NT2/D1 (cell line): ENCODE results near the gene SYNPO.

Experiments
- DNase-seq: peaks from one replicate; pipeline ENCODE4 v3.0.0-alpha.2; 2011; ENCODE audit warnings: low read depth, low spot score
- H3K27me3 ChIP-seq: 2 replicates; pipeline ENCODE4 v1.6.0; 2011; ENCODE audit warnings: mild to moderate bottlenecking; ENCODE audit not compliant: insufficient read length, insufficient read depth
- H3K36me3 ChIP-seq: 2 replicates; pipeline ENCODE4 v1.6.1; 2011; ENCODE audit warnings: mild to moderate bottlenecking, low read length, mixed read lengths; ENCODE audit not compliant: insufficient read depth, insufficient read length
- H3K4me1 ChIP-seq: 2 replicates; pipeline ENCODE4 v1.5.1; 2011; ENCODE audit not compliant: insufficient read depth, insufficient read length
- H3K4me3 ChIP-seq: 2 replicates; pipeline ENCODE4 v1.5.1; 2011; ENCODE audit warnings: low read depth; ENCODE audit not compliant: insufficient read length
- H3K9ac ChIP-seq: 2 replicates; pipeline ENCODE4 v1.6.0; 2011; ENCODE audit warnings: low read depth; ENCODE audit not compliant: insufficient read length
- H3K9me3 ChIP-seq: 2 replicates; pipeline ENCODE4 v1.5.1; 2011; ENCODE audit warnings: mild to moderate bottlenecking, low read length; ENCODE audit not compliant: insufficient read depth
- SUZ12 ChIP-seq: IDR thresholded peaks from 2 replicates; pipeline ENCODE4 v1.6.1; 2011; ENCODE audit not compliant: insufficient read length, insufficient read depth; ENCODE audit errors: extremely low read depth
- YY1 ChIP-seq: IDR thresholded peaks from 2 replicates; pipeline ENCODE4 v1.6.1; 2011; ENCODE audit not compliant: insufficient read length, insufficient read depth
- ZNF274 ChIP-seq: IDR thresholded peaks from 2 replicates; pipeline ENCODE4 v1.6.1; 2011; ENCODE audit warnings: mild to moderate bottlenecking, low read depth, low read length

SYNPO gene

DNA sequence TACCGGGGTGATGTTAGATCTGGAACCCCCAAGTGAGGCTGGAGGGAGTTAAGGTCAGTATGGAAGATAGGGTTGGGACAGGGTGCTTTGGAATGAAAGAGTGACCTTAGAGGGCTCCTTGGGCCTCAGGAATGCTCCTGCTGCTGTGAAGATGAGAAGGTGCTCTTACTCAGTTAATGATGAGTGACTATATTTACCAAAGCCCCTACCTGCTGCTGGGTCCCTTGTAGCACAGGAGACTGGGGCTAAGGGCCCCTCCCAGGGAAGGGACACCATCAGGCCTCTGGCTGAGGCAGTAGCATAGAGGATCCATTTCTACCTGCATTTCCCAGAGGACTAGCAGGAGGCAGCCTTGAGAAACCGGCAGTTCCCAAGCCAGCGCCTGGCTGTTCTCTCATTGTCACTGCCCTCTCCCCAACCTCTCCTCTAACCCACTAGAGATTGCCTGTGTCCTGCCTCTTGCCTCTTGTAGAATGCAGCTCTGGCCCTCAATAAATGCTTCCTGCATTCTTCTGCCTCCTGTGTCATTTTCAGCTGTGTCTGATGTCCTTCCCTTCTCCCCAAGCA lies 18.3 kb downstream of the SYNPO start:
- Histone ChIP-seq H3K36me3 (peaks cover 6% of the 10 kb centered on the region), H3K9me3 (no peaks in the 10 kb centered on the region), H3K27me3 (no peaks in the 10 kb centered on the region), H3K9ac (no peak overlapping the region), H3K4me3 (no peak overlapping the region), H3K4me1 (peaks cover 15% of the 10 kb centered on the region)
- no peak for DNase-seq
- TF ChIP-seq SUZ12 (no peak), YY1 (no peak), ZNF274 (no peak)

- TF ChIP-seq YY1 (no peak), SUZ12 (no peak), ZNF274 (no peak)
- Histone ChIP-seq H3K9ac (no peak overlapping the region), H3K4me3 (no peak overlapping the region), H3K27me3 (no peaks in the 10 kb centered on the region), H3K4me1 (peaks cover 15% of the 10 kb centered on the region), H3K9me3 (no peaks in the 10 kb centered on the region), H3K36me3 (no peaks in the 10 kb centered on the region)
- DNase-seq: no peak
These were observed 19.1 kb downstream of the SYNPO start for GRCh38 chr5:150659360-150660107.

DNA sequence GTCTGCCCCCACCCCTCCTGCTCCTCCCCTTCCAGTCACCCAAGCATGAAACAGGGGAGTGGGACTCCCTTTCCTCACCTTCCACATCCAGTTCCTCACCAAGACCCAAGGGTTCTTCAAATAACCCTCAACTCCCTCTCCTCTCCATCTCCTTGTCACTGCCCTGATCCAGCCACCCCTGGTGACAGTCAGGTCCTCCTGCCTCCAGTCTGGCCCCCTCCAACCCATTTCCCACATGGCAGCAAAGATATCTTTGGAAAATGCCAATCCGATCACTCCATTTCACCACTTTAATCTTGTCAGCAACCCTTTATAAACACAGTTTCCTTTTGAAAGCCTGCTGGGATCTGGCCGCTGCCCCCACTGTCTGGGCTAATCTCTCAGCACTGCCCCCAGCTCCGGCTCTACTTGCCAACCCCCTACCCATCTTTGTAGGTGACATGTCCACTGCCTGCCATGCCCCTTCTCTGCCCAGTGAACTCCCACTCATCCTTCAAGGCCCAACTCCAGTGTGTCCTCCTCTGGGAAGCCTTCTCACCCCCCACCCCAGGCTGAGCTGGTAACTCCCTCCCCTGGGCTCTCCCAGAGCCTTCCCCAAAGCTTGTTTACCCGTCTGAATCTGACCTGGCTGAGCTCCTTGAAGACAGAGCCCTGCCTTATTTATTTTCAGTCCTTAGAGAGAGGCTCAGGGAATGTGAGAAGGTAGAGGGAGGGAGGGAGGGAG lies 19.8 kb downstream of the SYNPO start:
- H3K36me3 ChIP-seq: peaks cover 3% of the 10 kb centered on the region
- TF ChIP-seq SUZ12: no peak
- no peak for TF ChIP-seq ZNF274
- no peak for TF ChIP-seq YY1
- no peaks in the 10 kb centered on the region for H3K9me3 ChIP-seq
- peaks cover 15% of the 10 kb centered on the region for H3K4me1 ChIP-seq
- no peak overlapping the region for H3K9ac ChIP-seq
- H3K27me3 ChIP-seq: no peaks in the 10 kb centered on the region
- no peak overlapping the region for H3K4me3 ChIP-seq
- DNase-seq: no peak

DNA sequence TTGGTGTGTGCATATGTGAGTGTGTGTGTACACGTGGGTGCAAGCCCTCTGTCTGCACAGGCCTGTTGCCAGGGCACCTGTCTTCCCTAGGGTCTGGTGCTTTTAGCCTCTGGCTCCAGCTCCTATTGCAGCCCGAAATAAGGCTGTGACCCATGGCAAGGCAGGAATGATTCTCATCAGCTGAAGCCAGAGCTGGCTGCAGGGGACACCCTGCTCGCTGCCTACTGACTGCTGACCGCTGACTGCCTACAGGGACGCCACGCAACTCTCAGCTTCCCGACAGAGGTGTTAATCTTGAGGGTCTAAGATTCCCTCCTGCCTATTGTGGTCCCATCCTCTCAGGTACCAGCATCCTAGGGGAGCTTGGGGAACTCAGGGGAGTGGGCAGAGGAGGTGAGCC lies 20.6 kb downstream of the SYNPO start, which contains the start of gene MYOZ3:
Gene MYOZ3, plus strand, starts transcription at position 166 of the 400 bp plus-strand sequence. CDS start 1,691 bp downstream, outside the sequence.
- no peaks in the 10 kb centered on the region for H3K9me3 ChIP-seq
- H3K36me3 ChIP-seq: peaks cover 4% of the 10 kb centered on the region
- H3K4me3 ChIP-seq: no peak within 1 kb of the TSS
- H3K4me1 ChIP-seq: peaks cover 15% of the 10 kb centered on the region
- no peak for DNase-seq
- no peaks in the 10 kb centered on the region for H3K27me3 ChIP-seq
- H3K9ac ChIP-seq: peak within 1 kb of the TSS; percentile 67
- TF ChIP-seq SUZ12: no peak

- Histone ChIP-seq H3K36me3 (peaks cover 4% of the 10 kb centered on the region), H3K4me3 (no peak overlapping the region), H3K4me1 (peaks cover 15% of the 10 kb centered on the region), H3K27me3 (no peaks in the 10 kb centered on the region), H3K9me3 (no peaks in the 10 kb centered on the region), H3K9ac (no peak overlapping the region)
- TF ChIP-seq YY1 (no peak), ZNF274 (no peak), SUZ12 (no peak)
- DNase-seq: no peak
These were observed 21.5 kb downstream of the SYNPO start for GRCh38 chr5:150661821-150662596.

DNA sequence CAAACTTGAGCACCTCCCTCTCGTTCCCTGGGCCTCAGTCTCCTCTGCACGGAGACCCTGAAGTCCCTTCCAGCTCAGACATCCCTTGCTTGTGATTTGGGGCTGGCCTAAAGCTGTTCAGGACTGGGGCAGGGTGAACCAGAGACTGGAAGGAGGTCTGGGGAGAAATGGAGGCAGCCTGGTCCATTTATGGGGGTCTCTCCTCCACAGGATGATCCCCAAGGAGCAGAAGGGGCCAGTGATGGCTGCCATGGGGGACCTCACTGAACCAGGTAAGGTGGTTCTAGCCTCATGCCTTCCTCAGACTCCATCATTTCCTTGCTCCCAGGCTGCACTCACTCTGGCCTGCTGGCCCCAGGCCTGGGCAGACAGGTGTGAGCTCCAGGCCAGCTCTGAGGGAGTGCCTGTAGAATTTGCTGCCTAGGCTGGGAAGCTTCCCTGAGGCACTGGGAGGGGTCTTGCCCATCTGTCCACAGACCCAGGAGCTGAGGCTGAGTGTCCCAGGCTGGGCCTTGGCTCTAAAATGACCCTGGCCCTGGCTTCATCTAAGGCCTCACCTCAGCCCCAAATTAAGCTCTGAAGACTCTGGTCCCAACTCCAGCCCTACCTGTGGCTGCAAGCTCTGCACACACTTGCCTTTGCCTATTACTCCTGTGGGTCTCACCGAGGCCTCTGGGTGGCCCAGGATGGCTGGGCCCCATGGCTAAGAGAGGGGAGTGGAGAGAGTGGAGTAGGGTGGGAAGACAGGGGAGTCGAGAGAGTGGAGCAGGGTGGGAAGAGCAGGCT lies 22.5 kb downstream of the SYNPO start:
- peaks cover 13% of the 10 kb centered on the region for H3K4me1 ChIP-seq
- H3K36me3 ChIP-seq: peaks cover 4% of the 10 kb centered on the region
- no peak overlapping the region for H3K9ac ChIP-seq
- no peak for DNase-seq
- TF ChIP-seq YY1: no peak
- TF ChIP-seq SUZ12: no peak
- TF ChIP-seq ZNF274: no peak
- H3K9me3 ChIP-seq: no peaks in the 10 kb centered on the region
- no peaks in the 10 kb centered on the region for H3K27me3 ChIP-seq
- H3K4me3 ChIP-seq: no peak overlapping the region
